GM13977 (cell line): ENCODE results near the gene CHST11.

Source experiments
- DNase-seq: peaks from one replicate; pipeline ENCODE4 v3.0.0; 2012; ENCODE audit warnings: low spot score
- CTCF ChIP-seq: IDR thresholded peaks from 2 replicates; pipeline ENCODE4 v1.5.1; 2012; ENCODE audit warnings: mild to moderate bottlenecking, control low read depth; ENCODE audit not compliant: insufficient read depth; ENCODE audit errors: extremely low read depth, missing control alignments
- in situ Hi-C: fragments of 300-500 bp; cut with MboI; formaldehyde crosslinking; loops from one replicate; pipeline ENCODE4 v1.12.0; 2022; ENCODE audit warnings: low sequenced_read_pairs, low pct_unique_long_range_greater_than_20kb, mixed read lengths, inconsistent platforms; ENCODE audit not compliant: unreplicated experiment

CHST11 gene

DNA sequence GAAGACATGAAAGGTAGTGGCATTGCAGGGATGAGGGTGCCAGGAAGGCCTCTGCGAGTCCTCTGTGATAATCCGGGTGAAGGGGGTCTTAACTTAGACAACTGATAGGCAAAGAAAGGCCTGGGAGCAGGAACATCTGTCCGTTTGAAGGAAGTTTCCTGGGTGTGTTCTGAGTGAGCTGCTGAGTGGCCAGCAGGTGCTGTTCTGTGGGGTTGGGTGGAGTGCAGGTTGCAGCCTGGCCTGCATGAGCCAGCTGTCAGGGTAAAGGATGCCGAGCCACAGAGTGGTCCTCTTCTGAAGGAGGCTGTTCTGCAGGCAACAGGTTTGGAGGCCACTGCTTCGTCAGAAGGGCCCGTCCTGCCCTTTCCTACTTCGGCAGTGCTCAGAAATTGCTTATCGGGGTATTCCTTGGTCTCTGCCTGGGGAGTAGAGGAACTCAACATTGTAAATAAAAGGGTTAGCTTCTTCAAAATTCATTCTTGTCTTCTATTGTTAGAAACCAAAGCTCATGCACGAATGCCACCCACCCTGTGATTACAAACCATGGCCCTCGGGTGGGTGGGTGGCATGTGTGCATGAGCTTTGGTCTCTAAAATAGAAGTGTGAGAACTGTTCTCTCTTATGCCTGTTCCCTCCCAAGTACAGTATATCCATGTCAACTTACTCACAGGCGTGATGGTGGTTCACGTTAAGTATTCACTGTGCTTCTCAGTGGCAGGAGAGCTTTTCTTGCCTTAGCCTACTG, 118.9 kb downstream of the CHST11 start:
- in situ Hi-C loops, result no loop called here

DNA sequence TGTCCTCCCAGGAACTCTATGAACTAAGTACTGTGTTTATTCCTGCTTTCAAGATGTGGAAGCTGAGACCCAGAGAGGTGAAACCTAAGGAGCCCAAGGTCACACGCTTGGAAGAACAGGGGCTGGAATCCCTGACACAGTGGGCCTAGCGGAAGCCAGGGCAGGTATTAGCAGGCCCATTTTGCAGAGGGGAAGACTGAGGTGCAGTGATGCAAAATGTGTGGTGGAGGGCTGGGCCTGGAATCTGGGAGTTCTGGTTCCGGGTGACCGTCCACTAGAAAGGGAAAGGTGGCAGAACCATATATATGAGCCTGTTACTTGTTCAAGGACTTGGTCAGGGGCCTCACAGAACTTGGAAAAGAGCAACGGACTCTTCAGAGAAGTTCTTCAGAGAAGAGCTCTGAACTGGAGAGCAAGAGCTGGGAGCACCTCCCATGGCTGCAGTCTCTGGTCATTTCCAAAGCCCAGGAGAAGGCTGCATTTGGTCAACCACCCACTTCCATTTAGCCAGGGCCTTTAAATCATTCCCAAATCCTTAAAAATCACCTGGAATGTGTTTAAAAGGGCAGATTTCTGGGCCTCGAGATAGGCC, 119.5 kb downstream of the CHST11 start:
- in situ Hi-C loops, result no loop called here
- TF ChIP-seq CTCF, result no peak
- DNase-seq, result no peak

More for the DNA sequence above, 118.9 kb downstream of the CHST11 start:
- no peak for DNase-seq
- peak; percentile 2 for TF ChIP-seq CTCF

DNA sequence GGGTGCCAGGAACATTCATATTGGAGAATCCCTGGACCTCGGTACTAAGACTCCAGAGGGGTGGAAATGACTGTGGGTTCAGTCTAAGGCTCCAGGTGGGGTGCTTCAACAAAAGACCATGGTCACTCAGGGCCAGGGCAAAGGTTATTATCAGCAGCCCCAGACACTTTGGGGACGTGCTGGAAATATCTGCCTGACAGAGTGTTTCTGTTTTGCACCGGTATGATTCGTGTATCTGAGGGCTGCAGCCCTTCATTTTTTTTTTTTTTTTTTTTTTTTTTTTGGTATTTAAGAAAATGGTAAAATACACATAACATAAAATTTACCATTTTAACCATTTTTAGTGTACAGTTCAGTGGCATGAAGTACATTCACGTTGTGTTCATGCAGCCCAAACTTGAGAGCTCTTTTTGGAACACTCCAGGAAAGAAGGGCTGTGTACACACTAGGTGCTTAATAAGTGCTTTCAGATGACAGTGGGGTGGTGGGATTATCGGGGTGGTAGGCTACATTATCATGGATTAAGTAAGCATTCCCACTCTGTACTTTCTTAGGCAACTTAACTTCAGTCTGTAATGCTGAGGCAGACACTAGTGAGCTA, 120.3 kb downstream of the CHST11 start:
- no peak for TF ChIP-seq CTCF
- in situ Hi-C loops, result no loop called here
- no peak for DNase-seq

GRCh38 chr12:104577581-104577981, 120.8 kb downstream of the CHST11 start:
- in situ Hi-C loops, result no loop called here
- TF ChIP-seq CTCF, result no peak
- no peak for DNase-seq

DNA sequence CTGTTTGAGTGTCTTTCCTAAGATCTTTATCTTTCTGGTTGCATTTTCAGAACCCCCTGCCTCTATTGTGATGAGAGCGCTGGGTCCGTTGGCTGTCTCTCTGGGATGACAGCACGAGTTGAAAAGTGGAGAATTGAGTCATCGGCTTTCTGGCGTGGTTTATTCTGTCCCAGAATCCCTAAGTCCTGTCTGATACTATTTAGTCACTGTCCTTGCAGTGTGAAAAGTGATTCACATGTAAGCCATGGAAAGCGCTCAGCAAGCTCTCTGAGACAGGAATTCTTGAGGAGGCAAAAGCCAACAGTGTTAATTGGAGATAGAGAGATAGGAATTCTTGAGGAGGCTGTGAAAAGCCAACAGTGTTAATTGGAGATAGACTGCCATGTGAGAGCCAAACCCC, 121.7 kb downstream of the CHST11 start:
- TF ChIP-seq CTCF, result no peak
- DNase-seq, result no peak
- in situ Hi-C loops, result no loop called here

DNA sequence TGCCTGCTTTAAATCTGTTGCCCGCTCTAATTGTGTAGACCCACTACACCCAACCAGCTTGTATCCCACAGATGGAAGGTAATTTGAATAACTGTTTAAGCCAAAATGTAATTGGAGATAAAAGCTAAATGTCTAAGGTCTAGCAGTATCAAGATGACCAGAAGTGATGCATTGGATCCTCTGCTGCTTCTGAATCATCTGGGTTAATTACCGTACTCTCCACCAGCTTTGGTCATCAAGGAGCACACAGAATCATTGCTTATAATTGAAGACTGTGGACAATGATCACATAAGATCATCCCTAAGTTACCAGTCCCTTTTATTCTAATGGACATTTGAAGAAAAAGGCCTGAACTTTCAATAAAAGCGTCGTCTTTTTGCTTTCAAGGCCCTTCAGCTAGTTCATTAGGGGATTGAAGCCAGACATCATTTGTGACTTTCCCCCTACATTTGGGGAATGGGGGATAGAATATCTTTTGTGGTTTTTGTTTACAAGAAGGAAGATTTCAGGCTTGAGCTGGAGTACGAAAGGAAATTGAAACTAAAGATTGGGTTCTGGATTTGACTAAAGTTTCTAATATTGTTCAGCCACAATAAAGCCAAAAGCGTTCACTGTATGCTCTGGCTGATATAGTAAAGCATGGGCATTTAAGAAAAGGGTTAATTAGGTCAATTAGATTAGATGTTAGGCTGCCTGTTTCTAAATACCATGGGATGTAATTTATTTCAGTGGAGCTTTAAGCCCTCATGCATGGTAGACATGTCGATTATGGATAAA, 123.2 kb downstream of the CHST11 start:
- no peak for TF ChIP-seq CTCF
- in situ Hi-C loops, result no loop called here
- no peak for DNase-seq
